Measurements from ENCODE around the gene LAMA1.

DNA sequence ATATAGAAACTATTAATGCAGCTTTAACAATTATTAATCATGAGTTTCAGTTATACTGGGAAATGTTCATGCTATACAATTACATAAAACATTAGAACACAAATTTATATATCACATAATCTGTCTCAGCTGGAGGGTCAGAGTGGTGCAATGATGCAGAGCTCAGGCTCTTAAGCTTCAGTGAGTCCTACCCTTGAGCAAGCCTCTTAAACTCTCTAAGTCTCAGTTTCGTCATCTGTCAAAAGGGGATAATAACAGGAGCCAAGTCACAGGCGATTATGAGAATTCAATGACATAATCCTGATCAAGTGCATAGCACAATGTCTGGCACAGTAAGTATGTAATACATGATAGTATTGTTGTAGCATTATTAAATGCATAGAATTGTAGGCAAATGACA, 46.0 kb downstream of the LAMA1 start:
- TF ChIP-seq, protein P1, sequence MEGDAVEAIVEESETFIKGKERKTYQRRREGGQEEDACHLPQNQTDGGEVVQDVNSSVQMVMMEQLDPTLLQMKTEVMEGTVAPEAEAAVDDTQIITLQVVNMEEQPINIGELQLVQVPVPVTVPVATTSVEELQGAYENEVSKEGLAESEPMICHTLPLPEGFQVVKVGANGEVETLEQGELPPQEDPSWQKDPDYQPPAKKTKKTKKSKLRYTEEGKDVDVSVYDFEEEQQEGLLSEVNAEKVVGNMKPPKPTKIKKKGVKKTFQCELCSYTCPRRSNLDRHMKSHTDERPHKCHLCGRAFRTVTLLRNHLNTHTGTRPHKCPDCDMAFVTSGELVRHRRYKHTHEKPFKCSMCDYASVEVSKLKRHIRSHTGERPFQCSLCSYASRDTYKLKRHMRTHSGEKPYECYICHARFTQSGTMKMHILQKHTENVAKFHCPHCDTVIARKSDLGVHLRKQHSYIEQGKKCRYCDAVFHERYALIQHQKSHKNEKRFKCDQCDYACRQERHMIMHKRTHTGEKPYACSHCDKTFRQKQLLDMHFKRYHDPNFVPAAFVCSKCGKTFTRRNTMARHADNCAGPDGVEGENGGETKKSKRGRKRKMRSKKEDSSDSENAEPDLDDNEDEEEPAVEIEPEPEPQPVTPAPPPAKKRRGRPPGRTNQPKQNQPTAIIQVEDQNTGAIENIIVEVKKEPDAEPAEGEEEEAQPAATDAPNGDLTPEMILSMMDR (conservative IDR thresholded peaks at IDR 0.05): no peak
- no peak for TF ChIP-seq ZFX (IDR thresholded peaks at IDR 0.05)
